PFSK-1 (cell line): ENCODE results near the gene ZNF71.

Experiments
- POLR2AphosphoS5 ChIP-seq: IDR thresholded peaks from 2 replicates; pipeline ENCODE4 v1.6.1; 2012; ENCODE audit warnings: low read depth, mild to moderate bottlenecking, control low read depth, low read length, moderate library complexity
- REST ChIP-seq, 2 experiments: IDR thresholded peaks; 2 replicates each; pipeline versions ENCODE4 v1.6.1 to v1.8.0; 2011 to 2012; ENCODE audit warnings: low read depth in 2 of 2, low read length in 2 of 2, control low read depth in 1 of 2, inconsistent platforms in 1 of 2, mild to moderate bottlenecking in 1 of 2, moderate library complexity in 1 of 2; ENCODE audit not compliant: insufficient read depth in 1 of 2
- SIN3A ChIP-seq: IDR thresholded peaks from 2 replicates; pipeline ENCODE4 v1.6.1; 2012; ENCODE audit warnings: mild to moderate bottlenecking, low read length, moderate library complexity, borderline replicate concordance; ENCODE audit not compliant: insufficient read depth
- TAF1 ChIP-seq: IDR thresholded peaks from 2 replicates; pipeline ENCODE4 v1.6.1; 2012; ENCODE audit warnings: low read length, control low read depth, borderline replicate concordance; ENCODE audit not compliant: insufficient read depth

DNA sequence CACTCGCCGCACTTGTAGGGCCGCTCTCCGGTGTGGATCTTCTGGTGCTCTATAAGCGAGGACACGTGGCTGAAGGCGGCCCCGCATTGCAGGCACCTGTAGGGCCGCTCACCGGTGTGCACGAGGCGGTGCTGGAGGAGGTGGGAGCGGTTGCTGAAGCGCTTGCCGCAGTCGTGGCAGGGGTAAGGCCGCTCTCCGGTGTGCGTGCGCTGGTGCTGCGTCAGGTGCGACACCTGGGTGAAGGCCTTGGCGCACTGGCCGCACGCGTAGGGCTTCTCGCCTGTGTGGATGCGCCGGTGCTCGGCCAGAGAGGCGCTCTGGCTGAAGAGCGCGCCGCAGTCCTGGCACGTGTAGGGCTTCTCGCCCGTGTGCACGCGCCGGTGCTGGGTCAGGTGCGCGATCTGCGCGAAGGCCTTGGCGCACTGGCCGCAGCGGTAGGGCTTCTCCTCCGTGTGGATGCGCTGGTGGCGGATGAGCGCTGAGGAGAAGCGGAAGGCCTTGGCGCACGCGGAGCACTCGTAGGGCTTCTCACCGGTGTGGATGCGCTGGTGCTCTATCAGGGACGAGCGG is 68.9 kb downstream of the ZNF71 start:
- TF ChIP-seq POLR2AphosphoS5 (no peak), TAF1 (no peak), REST (IDR thresholded peaks at IDR 0.05; ENCODE audit: insufficient read depth in 1 of 2, low read depth in 2 of 2, low read length in 2 of 2) (no peak), SIN3A (no peak)
